Activated naive CD4-positive, alpha-beta T cell treated with anti-CD3 and anti-CD28 coated beads, Interleukin-2, amount 50 U/mL, for 72 hours (primary cell): ENCODE results near the gene GNAO1. TPM values are rescaled to one million over a fixed set of nuclear protein-coding genes. Genes with fewer than 3 reads are reported as not detected.
A peak's percentile ranks its signal among the peaks of the same experiment; 100 is the strongest.

ENCODE experiments used
- ATAC-seq, 2 donors: fragments of 150-1000 bp; cut with Tn5 transposase; 2 replicates each; pipeline ENCODE4 v1.10.0; 2021; ENCODE audit warnings: mild to moderate bottlenecking in 2 of 2, moderate library complexity in 2 of 2
- DNase-seq, 2 donors: peaks; one replicate each; pipeline ENCODE4 v3.0.0; 2021 to 2022; ENCODE audit warnings: low spot score in 2 of 2
- H3K27ac Mint-ChIP-seq, 2 donors: one replicate each; pipeline ENCODE4 v1.8.0; 2022; ENCODE audit warnings: mild to moderate bottlenecking in 2 of 2, mixed read lengths in 2 of 2
- H3K36me3 Mint-ChIP-seq, 2 donors: one replicate each; pipeline ENCODE4 v1.8.0; 2022; ENCODE audit warnings: mixed read lengths in 2 of 2
- H3K9me3 Mint-ChIP-seq, 2 donors: one replicate each; pipeline ENCODE4 v1.8.0; 2022; ENCODE audit warnings: mixed read lengths in 2 of 2
- total RNA-seq, 2 donors: library from RNA; stranded (reverse); gene quantifications; one replicate each; pipeline ENCODE4 v1.2.3, GENCODE V29; 2022

GNAO1 gene
- total RNA-seq, 2 donors from 2014 or later, result 0.25 to 0.37 TPM

DNA sequence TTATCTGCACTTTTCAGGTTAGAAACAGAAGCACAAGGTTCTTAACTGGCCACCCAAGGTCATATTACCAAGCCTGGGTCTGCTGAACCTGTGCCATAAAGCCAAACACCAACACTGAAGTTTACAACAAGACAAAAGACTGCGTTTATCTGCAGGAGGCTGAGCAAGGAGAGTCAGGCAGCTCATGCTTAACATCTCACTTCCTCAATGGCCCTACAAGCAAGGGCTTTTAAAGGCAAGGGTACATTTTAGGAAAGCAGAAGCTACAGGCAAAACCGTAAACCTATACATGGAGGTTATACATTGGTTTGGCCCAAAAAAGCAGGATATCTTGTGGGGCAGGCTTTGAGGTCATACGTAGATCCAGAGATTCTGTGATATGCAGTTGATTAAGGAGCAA is 91.2 kb downstream of the GNAO1 start:
- Mint-ChIP-seq H3K9me3 (no peaks in the 10 kb centered on the region), H3K27ac (no peak overlapping the region), H3K36me3 (no peaks in the 10 kb centered on the region)
- ATAC-seq (no peak), DNase-seq (no peak)

DNA sequence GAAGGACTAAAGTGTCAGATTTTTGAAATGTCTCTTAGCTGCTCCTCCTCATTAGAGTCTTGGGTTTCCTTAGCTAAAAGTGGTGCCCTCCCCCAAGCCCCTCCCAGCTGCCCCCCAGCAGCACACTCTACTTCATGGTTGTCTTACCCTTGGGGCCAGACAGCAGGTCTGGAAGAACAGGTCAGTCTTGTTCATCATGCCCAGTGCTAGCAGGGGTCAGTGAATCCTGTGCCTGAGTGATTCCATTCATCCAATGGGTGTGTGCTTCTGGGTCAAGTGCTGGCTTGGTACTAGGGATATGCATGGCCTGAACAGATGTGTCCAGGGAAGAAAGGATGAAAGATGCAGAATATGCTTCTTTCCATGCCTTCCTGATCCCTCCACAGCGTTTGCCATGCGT is 93.2 kb downstream of the GNAO1 start:
- Mint-ChIP-seq H3K27ac (no peak overlapping the region), H3K36me3 (no peaks in the 10 kb centered on the region), H3K9me3 (no peaks in the 10 kb centered on the region)
- no peak for DNase-seq
- no peak for ATAC-seq

DNA sequence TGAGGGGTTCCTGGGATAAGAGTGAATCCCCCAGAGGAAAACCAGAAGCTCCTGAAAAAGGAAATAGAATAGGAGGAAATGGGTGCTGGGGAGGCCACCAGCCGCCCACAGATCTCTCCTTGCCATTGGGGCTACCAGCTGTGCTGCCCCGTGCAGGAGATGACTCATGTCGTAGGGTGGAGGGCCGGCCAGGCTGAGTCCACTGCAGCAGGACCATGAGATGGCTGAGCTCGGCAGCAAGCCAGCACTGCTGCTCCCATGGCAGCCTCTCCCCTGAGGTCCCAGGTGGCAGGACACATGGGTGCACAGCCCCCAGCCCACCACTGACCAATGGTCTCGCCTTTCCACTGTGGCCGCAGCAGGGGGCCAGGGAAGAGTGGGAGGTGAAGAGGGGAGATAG is 95.5 kb downstream of the GNAO1 start:
- Mint-ChIP-seq H3K36me3 (no peaks in the 10 kb centered on the region), H3K9me3 (no peaks in the 10 kb centered on the region), H3K27ac (no peak overlapping the region)
- DNase-seq (no peak), ATAC-seq (no peak)

DNA sequence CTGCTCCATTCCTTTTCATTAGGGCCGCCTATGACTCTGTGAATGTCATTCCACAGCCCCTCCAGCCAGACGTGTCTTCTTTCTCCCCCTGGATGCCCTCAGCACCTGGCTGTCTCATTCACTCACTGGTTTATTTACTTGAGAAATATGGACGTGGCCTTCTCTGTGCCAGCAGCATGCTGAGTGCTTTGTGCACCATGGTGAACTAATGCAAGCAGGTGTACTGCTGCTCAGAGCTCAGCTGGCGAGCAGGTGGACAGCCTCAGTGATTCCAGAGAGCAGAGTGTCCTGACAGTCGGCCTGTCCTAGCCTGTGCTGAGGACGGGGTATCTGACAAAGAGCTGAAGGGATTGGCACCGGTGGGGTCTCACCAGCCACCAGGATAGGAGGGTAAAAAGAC is 96.7 kb downstream of the GNAO1 start:
- Mint-ChIP-seq H3K36me3 (no peaks in the 10 kb centered on the region), H3K9me3 (no peaks in the 10 kb centered on the region), H3K27ac (no peak overlapping the region)
- DNase-seq (no peak), ATAC-seq (no peak)

DNA sequence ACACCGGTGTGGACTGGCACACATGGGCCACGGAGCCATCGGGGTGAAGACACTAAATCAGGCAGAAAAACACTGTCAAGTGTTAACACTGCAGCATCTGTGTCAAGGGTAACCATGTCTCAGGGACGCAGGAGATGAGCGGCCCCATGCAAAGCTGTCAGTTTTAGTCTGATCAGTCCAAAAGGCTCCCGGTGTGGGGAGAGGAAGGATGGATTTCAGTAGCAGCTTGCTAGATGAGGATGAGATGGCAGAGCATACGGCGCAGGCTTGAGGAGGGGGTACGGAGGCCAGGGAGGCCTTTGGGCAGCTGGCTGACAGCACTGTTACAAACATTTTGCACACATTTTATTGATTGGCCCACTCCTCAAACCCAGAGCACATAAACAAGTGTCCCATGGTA is 98.1 kb downstream of the GNAO1 start:
- ATAC-seq, result no peak
- no peaks in the 10 kb centered on the region for H3K36me3 Mint-ChIP-seq
- no peak for DNase-seq
- H3K27ac Mint-ChIP-seq, result no peak overlapping the region
- H3K9me3 Mint-ChIP-seq, result no peaks in the 10 kb centered on the region

DNA sequence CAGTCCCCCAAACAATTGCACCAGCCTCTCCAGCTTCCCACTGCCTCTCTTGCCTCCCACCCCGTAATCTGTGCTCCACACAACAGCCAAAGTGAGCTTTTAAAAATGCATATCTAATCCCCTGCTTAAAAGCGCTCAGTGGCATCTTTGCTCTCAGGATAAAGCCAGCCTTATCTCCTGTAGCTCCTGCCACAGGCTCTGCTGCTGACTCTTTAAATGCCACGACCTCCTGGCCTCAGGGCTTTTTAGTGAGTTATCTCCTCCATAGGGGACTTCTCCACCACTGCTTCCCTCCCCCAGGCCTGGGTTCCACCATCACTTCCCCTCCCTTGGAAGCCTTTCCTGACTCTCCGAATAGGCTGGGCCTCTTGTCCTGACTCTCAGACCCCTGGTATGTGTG is 98.6 kb downstream of the GNAO1 start:
- DNase-seq, result no peak
- no peaks in the 10 kb centered on the region for H3K9me3 Mint-ChIP-seq
- no peak for ATAC-seq
- no peaks in the 10 kb centered on the region for H3K36me3 Mint-ChIP-seq
- no peak overlapping the region for H3K27ac Mint-ChIP-seq

DNA sequence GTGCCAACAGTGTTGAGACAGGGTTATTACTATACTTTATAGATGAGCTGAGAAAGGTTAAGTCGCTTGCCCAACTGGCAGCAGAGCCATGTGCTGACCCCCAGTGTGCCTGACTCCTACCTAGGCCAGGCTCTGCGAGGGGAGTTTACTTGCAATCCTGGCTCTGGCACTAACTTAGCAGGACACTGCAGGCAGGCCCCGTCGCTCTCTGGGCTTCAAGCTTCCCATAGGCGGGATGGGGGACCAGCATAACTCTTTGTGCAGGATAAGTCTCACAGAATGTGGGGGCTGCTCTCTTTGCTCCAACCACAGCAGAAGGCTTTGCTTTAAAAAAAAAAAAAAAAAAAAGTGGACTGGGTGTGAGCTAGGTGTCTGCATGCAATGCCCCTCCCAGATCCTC is 102.7 kb downstream of the GNAO1 start:
- ATAC-seq (no peak), DNase-seq (no peak)
- Mint-ChIP-seq H3K36me3 (no peaks in the 10 kb centered on the region), H3K27ac (no peak overlapping the region), H3K9me3 (no peaks in the 10 kb centered on the region)

DNA sequence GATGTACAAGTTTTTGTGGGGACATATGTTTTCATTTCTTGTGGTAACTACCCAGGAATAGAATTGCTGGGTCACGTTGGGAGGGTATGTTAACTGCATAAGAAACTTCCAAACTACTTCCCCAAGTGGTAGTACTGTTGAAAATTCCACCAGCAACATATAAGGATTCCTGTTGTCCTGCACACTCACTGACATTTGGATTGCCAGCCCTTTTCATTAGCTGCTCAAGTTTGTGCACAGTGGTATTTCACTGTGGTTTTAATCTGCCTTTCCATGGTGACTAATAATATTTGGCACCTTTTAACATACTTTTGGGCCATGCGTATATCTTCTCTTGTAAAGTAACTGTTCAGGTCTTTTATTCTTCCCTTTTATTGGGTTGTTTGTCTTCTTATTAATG is 103.3 kb downstream of the GNAO1 start:
- Mint-ChIP-seq H3K9me3 (no peaks in the 10 kb centered on the region), H3K27ac (no peak overlapping the region), H3K36me3 (no peaks in the 10 kb centered on the region)
- ATAC-seq (no peak), DNase-seq (no peak)

DNA sequence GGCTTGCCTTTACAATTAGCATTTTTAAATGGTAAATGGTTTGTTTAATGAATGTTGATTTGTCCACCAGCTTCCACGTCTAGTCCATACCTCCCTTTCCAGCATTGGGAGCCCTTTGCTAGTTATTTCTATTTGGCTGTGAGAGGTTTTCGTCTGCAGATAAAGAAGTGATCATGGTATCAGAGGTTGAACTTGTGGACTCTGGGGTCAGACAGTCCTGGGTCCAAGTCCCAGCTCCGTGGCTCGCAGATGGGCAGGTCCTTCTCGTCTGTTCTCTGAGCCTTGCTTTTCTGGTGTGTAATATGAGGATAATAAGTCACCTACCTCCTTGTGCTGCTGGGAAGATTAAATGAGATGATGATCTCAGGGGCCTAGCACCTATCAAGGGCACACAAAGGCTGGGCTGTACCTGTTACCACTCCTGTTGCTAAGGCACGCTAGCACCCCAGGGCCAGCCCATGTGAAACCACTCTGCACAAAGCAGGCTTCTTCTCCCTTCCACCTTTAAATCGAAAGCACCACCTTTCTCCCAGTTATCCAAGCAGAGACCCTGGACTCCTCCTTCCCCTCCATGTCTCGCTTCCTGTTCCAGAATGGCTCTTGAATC is 103.9 kb downstream of the GNAO1 start:
- DNase-seq (no peak), ATAC-seq (no peak)
- Mint-ChIP-seq H3K9me3 (no peaks in the 10 kb centered on the region), H3K36me3 (no peaks in the 10 kb centered on the region), H3K27ac (peak overlapping the region in 1 of 2 donors; percentile 19)

DNA sequence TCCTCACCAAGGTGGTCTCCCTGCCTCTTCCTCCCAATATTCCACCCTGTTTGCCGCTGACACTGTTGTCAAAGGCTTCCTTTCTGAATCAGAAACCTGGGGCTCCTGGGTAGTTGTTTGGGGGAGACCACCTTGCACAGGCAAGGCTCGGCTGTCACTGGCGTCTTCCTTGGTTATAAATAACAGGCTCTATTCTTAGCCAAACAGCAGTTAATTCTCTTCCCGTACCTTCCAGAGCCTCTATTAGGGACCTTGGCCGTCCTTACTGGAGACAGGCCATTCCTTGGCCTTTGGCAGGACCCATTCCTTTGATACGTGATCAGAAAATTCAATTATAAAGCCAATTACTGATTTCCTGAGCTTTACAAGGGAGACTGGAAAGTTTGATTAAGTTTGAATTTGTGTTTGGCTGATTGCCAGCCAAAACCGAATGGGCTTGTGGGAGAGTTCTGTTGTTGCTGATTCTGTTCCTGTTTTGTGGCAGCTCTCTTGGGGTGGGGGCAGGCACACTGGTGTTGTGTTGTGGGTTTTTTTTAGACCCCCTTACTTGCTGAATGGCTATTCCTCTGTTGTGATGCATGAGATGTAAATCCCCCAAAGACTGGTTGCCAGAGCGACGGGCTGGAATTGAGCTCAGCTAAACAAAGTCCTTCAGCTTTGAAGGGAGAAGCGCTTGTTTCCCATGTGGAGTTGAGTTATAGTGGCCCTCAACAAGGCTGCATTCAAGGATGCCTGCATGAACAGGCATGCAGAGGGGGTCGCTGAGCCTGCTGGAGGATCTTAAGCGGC is 104.6 kb downstream of the GNAO1 start:
- DNase-seq (no peak), ATAC-seq (no peak)
- H3K9me3 Mint-ChIP-seq, result no peaks in the 10 kb centered on the region
- no peaks in the 10 kb centered on the region for H3K36me3 Mint-ChIP-seq
- H3K27ac Mint-ChIP-seq, result peak overlapping the region in 1 of 2 donors; percentile 19

DNA sequence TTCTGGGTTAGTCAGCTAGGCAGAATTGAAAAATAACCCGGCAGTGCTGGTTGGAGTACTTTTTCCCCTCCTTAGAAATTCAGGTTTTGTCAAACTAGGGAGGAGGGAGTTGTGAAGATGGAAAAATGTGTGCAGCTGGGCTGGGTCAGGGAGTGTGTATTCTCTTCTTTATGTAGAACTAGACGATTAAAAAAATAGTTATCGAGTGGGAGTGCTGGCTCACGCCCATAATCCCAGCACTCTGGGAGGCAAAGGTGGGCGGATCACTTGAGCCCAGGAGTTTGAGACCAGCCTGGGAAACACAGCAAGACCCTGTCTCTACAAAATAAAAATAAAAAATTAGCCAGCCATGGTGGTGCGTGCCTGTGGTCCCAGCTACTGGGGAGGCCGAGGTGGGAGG is 106.4 kb downstream of the GNAO1 start:
- ATAC-seq, result no peak
- Mint-ChIP-seq H3K9me3 (no peaks in the 10 kb centered on the region), H3K27ac (no peak overlapping the region), H3K36me3 (no peaks in the 10 kb centered on the region)
- DNase-seq, result no peak

DNA sequence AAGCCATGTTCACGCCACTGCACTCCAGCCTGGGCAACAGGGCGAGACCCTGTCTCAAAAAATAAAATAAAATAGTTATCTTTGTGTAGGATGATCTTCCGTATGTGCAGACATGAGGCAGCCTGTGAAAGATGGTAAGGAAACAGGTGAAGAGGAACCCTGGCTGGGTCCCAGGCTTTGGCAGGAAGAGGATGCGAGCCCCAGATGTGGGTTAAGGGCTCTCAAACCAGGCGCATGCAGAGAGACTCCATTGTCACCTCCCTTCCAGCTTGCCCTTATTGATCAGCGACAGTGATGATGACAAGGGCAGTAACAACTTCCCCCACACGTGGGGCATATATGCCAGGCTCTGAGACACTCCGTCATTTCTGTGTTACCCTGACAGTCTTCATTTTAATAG is 106.8 kb downstream of the GNAO1 start:
- ATAC-seq, result no peak
- Mint-ChIP-seq H3K9me3 (no peaks in the 10 kb centered on the region), H3K27ac (no peak overlapping the region), H3K36me3 (no peaks in the 10 kb centered on the region)
- no peak for DNase-seq

DNA sequence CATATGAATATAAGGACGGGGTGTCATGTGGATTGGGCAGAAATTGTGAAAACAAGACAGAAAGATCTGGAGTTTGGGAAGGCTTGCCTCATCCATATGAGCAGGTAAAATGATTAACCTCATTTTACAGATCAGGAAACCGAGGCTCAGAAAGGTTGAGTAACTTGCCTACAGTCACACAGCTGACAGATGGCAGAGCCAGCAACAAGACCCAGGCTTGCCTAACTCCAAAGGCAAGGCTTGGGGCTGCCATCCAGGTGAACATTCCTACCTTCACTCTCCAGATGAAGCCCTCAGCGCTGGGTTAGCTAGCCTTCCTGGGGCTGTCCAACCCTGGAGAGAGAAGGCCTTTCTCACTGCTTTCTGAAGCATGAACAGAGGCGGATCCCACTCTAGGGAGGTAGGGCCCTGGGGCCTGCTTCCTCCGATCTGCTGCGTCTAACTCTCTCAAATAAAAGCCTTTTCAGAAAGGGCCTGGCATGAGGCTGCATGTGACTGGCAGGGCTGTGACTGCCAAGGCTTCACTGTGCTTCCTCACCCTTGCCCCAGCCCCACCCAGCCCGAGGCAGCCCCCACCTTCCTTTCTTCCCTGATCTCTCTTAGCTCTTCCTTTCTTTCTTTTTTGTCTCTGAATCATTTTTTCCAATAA is 107.8 kb downstream of the GNAO1 start:
- ATAC-seq (no peak), DNase-seq (no peak)
- Mint-ChIP-seq H3K36me3 (no peaks in the 10 kb centered on the region), H3K27ac (no peak overlapping the region), H3K9me3 (no peaks in the 10 kb centered on the region)

DNA sequence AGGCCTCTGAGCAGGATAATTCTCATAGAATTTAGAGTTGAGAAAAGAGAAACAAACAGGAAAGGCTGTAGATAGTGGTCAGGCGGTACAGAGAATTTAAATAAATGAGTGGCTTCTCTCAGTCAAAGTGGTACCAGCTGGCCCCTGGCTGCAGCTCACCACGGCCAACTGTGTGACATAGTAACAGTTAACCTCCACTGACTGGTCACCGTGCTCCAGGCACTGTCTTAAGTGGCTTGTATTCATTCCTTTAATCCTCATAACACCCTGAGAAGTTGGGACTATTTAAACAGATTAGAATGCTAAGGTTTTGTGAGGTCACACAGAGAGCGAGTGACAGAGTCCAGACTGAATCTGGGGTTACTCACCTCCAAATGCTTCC is 108.9 kb downstream of the GNAO1 start:
- no peak for ATAC-seq
- Mint-ChIP-seq H3K9me3 (no peaks in the 10 kb centered on the region), H3K36me3 (no peaks in the 10 kb centered on the region), H3K27ac (no peak overlapping the region)
- no peak for DNase-seq

DNA sequence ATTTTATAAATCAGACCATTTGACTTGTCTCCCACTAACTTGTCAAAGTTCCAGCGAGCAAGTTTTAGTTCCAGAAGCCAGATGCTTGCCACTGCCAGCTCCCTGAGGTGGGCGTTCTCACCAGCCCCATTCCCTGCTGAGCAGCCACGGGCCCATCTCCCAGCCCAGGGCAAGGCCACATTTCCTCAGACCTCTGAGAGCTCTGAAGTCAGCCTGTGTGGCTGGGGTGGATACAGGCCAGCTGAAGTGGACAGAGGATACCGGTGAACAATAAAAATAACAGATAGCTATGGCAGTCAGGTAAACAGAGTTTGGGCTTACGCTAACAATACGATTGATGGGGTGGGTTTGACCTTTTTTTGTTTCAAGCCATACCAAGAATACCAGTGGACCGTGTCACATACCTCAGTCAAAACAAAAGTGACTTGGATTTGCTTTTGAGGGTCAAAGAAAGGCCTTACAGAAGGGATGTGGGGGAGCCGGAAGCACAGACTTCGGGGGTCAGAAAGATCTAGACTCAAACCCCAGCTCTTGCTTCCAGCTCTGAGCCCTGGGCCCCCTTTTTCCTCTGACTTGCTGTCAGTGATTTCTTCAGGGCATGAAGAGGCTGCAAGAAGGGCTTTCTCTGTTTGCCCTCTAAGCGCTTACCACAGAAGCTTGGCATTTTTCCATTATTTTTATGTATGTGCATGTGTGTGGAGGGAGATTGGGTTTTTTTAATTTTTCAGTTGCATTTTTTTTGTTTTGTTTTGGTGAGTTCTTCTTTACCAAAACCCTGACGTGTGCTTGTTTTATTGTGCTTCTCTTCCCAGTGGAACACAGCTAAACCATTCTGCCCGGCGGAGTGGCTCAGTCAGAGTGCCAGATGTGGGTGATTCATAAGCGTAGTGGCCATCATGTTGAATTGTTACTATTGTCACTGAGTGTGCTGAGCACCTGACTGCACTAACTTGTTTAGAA is 109.9 kb downstream of the GNAO1 start:
- no peak overlapping the region for H3K27ac Mint-ChIP-seq
- ATAC-seq, result no peak
- no peak for DNase-seq
- no peaks in the 10 kb centered on the region for H3K9me3 Mint-ChIP-seq
- no peaks in the 10 kb centered on the region for H3K36me3 Mint-ChIP-seq

DNA sequence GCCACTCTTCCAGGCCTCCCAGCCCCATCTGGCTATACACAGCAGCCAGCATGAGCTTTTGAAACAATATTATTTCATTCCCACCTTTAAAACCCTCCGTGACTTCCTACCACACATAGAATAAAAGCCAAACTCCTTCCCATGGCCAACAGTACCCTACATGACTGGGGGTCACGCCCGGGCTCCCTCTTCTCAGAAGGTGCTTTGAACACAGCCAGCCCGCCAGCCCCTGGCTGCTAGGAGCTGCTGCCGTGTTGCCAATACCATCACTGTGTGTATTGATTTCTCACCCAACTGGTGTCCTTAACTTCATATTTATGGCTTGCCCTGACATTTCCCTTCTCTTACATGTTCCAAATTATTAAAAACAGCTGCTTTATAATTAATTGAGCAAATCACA is 111.2 kb downstream of the GNAO1 start:
- Mint-ChIP-seq H3K9me3 (no peaks in the 10 kb centered on the region), H3K27ac (peak overlapping the region in 1 of 2 donors; percentile 26), H3K36me3 (no peaks in the 10 kb centered on the region)
- ATAC-seq (no peak), DNase-seq (no peak)
